ENCODE data around the gene RNF208. TPM values are rescaled to one million over a fixed set of nuclear protein-coding genes. Genes with fewer than 3 reads are reported as not detected.

RNF208 gene
- total and polyA plus RNA-seq, 9 of the 15 experiments (the other 6 are each of a cell fraction or from before 2014, with no cell fraction given): 0.15 to 6.9 (median 0.50) TPM; not detected in 2

DNA sequence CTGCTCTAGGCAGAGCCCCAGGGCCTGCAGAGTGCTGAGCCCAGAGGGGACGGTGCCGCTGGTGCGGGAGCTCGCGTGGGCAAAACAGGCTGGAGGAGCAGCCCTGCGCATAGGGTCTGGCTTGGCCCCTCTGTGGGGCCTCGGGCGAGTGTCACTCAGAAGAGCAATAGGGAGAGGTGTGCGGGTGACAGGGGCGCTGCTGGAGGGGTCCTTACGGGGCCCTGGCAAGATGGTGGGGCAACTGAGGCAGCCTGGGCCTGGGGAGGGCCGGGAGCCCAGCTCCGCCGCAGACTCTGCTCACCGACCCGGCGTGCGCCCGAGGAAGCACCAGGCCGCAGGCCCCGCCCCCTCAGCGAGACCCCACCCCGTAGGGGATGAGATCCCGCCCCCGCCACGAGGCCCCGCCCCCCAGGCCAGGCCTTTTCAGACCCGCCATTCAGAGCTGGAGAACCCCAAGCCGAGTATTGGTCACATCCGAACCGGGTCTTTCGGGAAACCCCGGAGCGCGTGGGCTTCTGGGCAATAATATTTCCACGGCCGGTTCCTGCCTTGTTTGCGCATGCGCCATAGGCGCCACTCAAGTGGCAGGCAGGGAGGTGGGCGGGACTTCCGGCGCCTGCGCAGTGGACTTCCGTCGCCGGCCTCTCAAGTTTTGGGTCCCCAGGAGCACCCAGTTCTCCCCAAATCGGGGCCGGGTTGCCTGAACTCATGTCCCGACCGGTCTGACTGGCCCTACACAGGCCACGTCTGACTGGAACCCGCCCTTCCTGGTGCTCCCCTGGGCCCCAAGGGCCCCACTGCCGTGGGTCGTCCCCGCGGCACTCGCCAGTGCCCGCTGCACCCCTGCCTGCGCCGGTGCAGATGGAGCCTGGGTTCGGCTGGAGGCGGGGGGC is 1.3 kb upstream of the RNF208 start:
- Histone ChIP-seq H3K4me1 (replicated peaks in 1 of 2; ENCODE audit: control insufficient read depth in 2 of 2, insufficient read depth in 2 of 2, low read length in 2 of 2) (peaks cover 28 to 95% of the 10 kb centered on the region in 2 experiments), H3K36me3 (ENCODE audit: control insufficient read depth, insufficient read depth, low read length) (peaks cover 7% of the 10 kb centered on the region; the same call in 1 of the 3 replicates), H4K20me1 (replicated peaks; ENCODE audit: control insufficient read depth, insufficient read depth, low read length) (no peaks in the 10 kb centered on the region), H3K9ac (ENCODE audit: insufficient read depth in 1 of 2, low read depth in 2 of 2, low read length in 2 of 2) (peak overlapping the region; percentile 85 to 97), H3K79me2 (ENCODE audit: control insufficient read depth, insufficient read depth, low read length) (peaks cover 7% of the 10 kb centered on the region; the same call in 2 of the 3 replicates), H3K4me3 (peak overlapping the region; percentile 85), H3K4me2 (ENCODE audit: insufficient read depth, low read length) (peak overlapping the region; percentile 92), H3K9me1 (ENCODE audit: control insufficient read depth, insufficient read depth, low read length) (no peaks in the 10 kb centered on the region), H3K27ac (ENCODE audit: extremely low read depth, low read depth, low read length) (peak overlapping the region; percentile 83), H2AFZ (ENCODE audit: low read depth, low read length) (peak overlapping the region; percentile 89), H3K27me3 (ENCODE audit: control insufficient read depth in 2 of 2, insufficient read depth in 2 of 2, low read length in 2 of 2) (no peaks in the 10 kb centered on the region), H3K9me3 (replicated peaks; ENCODE audit: control insufficient read depth, insufficient read depth, low read depth, low read length) (no peaks in the 10 kb centered on the region)
- 3% methylated on average over 37 of the region's 63 CpGs for WGBS (ENCODE audit: insufficient coverage, low coverage, missing lambda C conversion rate)
- DNase-seq (ENCODE audit: extremely low read depth in 1 of 4, low spot score in 3 of 4) (peak; percentile 94 to 99 (median 96)), FAIRE-seq (peak; percentile 99), ATAC-seq (peak; percentile 84)
- BruUV-seq (replicated peaks): no TSS peak
- ChIA-PET CTCF (ENCODE audit: low intra/inter-chr PET ratio) (interaction anchor here (0.6 to 1.0 kb wide), 2 partner anchors 169 to 436 kb away, joined by 4 read pairs; no protein-coding TSS in a partner anchor), POLR2A (interaction anchor here (0.6 to 2.1 kb wide), 12 partner anchors 13 to 177 kb away, joined by 3 to 12 read pairs (median 4); partner anchors contain the start of genes SAPCD2, TPRN and TUBB4B)
- in situ Hi-C loops (cut with MboI) (no loop called here), intact Hi-C loops (cut with micrococcal nuclease) (no loop called here)
- peak; percentile 97 for TF ChIP-seq NRF1 (conservative IDR thresholded peaks at IDR 0.05 in 1 of 2, IDR thresholded peaks at IDR 0.05 in 1 of 2)
- TF ChIP-seq, protein P1, sequence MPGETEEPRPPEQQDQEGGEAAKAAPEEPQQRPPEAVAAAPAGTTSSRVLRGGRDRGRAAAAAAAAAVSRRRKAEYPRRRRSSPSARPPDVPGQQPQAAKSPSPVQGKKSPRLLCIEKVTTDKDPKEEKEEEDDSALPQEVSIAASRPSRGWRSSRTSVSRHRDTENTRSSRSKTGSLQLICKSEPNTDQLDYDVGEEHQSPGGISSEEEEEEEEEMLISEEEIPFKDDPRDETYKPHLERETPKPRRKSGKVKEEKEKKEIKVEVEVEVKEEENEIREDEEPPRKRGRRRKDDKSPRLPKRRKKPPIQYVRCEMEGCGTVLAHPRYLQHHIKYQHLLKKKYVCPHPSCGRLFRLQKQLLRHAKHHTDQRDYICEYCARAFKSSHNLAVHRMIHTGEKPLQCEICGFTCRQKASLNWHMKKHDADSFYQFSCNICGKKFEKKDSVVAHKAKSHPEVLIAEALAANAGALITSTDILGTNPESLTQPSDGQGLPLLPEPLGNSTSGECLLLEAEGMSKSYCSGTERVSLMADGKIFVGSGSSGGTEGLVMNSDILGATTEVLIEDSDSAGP (CRISPR knock-in tag; IDR thresholded peaks at IDR 0.05): no peak
- no peak for TF ChIP-seq ATF1 (CRISPR knock-in tag; IDR thresholded peaks at IDR 0.05)
- TF ChIP-seq ATF1 (tag; IDR thresholded peaks at IDR 0.05): peak; percentile 50
- TF ChIP-seq, protein P2, sequence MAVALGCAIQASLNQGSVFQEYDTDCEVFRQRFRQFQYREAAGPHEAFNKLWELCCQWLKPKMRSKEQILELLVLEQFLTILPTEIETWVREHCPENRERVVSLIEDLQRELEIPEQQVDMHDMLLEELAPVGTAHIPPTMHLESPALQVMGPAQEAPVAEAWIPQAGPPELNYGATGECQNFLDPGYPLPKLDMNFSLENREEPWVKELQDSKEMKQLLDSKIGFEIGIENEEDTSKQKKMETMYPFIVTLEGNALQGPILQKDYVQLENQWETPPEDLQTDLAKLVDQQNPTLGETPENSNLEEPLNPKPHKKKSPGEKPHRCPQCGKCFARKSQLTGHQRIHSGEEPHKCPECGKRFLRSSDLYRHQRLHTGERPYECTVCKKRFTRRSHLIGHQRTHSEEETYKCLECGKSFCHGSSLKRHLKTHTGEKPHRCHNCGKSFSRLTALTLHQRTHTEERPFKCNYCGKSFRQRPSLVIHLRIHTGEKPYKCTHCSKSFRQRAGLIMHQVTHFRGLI (CRISPR knock-in tag; IDR thresholded peaks at IDR 0.05): no peak
- 0 out of 2 replicates have a peak, but pooled peaks have one; percentile 22 for TF ChIP-seq PHB (CRISPR knock-in tag; IDR thresholded peaks at IDR 0.05)
- 0 out of 4 replicates have a peak, but pooled peaks of 1 of the 2 experiments have one; percentile 33 for TF ChIP-seq NONO (IDR thresholded peaks at IDR 0.05; ENCODE audit: low read depth in 2 of 2, low read length in 1 of 2)
- TF ChIP-seq RBM14 (IDR thresholded peaks at IDR 0.05; ENCODE audit: borderline replicate concordance, insufficient read depth, low read depth, low read length): no peak
- TF ChIP-seq ARHGAP35 (IDR thresholded peaks at IDR 0.05; ENCODE audit: partially characterized antibody): no peak
- no peak for TF ChIP-seq ZBTB8A (IDR thresholded peaks at IDR 0.05; ENCODE audit: partially characterized antibody)
- TF ChIP-seq KLF13 (tag; IDR thresholded peaks at IDR 0.05; ENCODE audit: borderline replicate concordance, low read depth): no peak
- no peak for TF ChIP-seq ARNT (IDR thresholded peaks at IDR 0.05)
- no peak for TF ChIP-seq NCOR1 (IDR thresholded peaks at IDR 0.05)
- TF ChIP-seq, protein P3, sequence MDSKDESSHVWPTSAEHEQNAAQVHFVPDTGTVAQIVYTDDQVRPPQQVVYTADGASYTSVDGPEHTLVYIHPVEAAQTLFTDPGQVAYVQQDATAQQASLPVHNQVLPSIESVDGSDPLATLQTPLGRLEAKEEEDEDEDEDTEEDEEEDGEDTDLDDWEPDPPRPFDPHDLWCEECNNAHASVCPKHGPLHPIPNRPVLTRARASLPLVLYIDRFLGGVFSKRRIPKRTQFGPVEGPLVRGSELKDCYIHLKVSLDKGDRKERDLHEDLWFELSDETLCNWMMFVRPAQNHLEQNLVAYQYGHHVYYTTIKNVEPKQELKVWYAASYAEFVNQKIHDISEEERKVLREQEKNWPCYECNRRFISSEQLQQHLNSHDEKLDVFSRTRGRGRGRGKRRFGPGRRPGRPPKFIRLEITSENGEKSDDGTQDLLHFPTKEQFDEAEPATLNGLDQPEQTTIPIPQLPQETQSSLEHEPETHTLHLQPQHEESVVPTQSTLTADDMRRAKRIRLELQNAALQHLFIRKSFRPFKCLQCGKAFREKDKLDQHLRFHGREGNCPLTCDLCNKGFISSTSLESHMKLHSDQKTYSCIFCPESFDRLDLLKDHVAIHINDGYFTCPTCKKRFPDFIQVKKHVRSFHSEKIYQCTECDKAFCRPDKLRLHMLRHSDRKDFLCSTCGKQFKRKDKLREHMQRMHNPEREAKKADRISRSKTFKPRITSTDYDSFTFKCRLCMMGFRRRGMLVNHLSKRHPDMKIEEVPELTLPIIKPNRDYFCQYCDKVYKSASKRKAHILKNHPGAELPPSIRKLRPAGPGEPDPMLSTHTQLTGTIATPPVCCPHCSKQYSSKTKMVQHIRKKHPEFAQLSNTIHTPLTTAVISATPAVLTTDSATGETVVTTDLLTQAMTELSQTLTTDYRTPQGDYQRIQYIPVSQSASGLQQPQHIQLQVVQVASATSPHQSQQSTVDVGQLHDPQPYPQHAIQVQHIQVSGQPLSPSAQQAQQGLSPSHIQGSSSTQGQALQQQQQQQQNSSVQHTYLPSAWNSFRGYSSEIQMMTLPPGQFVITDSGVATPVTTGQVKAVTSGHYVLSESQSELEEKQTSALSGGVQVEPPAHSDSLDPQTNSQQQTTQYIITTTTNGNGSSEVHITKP (IDR thresholded peaks at IDR 0.05; ENCODE audit: partially characterized antibody): no peak

Measured in K562 (cell line).